SK-N-SH (cell line): ENCODE data around the gene MAD1L1.
"Not testable (repeated sequence)": the region's sequence is repeated elsewhere in the genome, so short reads cannot be mapped to it uniquely, and the experiment has no call there.

Experiments used
- EP300 ChIP-seq, 2 experiments: IDR thresholded peaks; 2 replicates each; pipeline versions ENCODE4 v1.4.0 to v1.6.1; 2012; ENCODE audit warnings: borderline replicate concordance in 1 of 2, low read depth in 1 of 2, low read length in 1 of 2
- EZH2phosphoT487 ChIP-seq: fragments of 200-600 bp; sonication (generic); IDR thresholded peaks from 2 replicates; pipeline ENCODE4 v1.6.1; 2017; ENCODE audit warnings: low read depth, mixed run types, mild to moderate bottlenecking, antibody characterized with exemption, moderate library complexity, borderline replicate concordance
- FOSL2 ChIP-seq: IDR thresholded peaks from 2 replicates; pipeline ENCODE4 v1.4.0; 2012; ENCODE audit warnings: low read depth, mild to moderate bottlenecking, moderate library complexity, borderline replicate concordance
- FOXM1 ChIP-seq: IDR thresholded peaks from 2 replicates; pipeline ENCODE4 v1.4.0; 2012; ENCODE audit warnings: low read depth, mild to moderate bottlenecking
- GABPA ChIP-seq: IDR thresholded peaks from 2 replicates; pipeline ENCODE4 v1.4.0; 2012; ENCODE audit warnings: low read depth, mild to moderate bottlenecking
- POLR2AphosphoS5 ChIP-seq: IDR thresholded peaks from 2 replicates; pipeline ENCODE4 v1.6.1; 2012; ENCODE audit warnings: low read depth, low read length
- TAF1 ChIP-seq: IDR thresholded peaks from 2 replicates; pipeline ENCODE4 v1.6.1; 2012; ENCODE audit warnings: low read depth, mild to moderate bottlenecking, low read length, moderate library complexity, borderline replicate concordance
- TF ChIP-seq, protein P1 (sequence below): fragments of 150-350 bp; IDR thresholded peaks from 2 replicates; pipeline ENCODE4 v1.6.1; 2016; ENCODE audit warnings: mild to moderate bottlenecking, low read depth, low read length
- TF ChIP-seq, protein P2 (sequence below): fragments of 150-350 bp; IDR thresholded peaks from 2 replicates; pipeline ENCODE4 v1.6.1; 2017; ENCODE audit warnings: antibody characterized with exemption, low read length, low read depth, borderline replicate concordance
- TF ChIP-seq, protein P3 (sequence below): fragments of 200-600 bp; sonication (generic); IDR thresholded peaks from 2 replicates; pipeline ENCODE4 v1.6.1; 2017; ENCODE audit warnings: antibody characterized with exemption, mild to moderate bottlenecking, moderate library complexity
- TF ChIP-seq, protein P4 (sequence below): IDR thresholded peaks from 2 replicates; pipeline ENCODE4 v1.4.0; 2012; ENCODE audit warnings: low read depth
- TF ChIP-seq, protein P5 (sequence below): IDR thresholded peaks from 2 replicates; pipeline ENCODE4 v1.4.0; 2012; ENCODE audit warnings: low read depth, borderline replicate concordance

DNA sequence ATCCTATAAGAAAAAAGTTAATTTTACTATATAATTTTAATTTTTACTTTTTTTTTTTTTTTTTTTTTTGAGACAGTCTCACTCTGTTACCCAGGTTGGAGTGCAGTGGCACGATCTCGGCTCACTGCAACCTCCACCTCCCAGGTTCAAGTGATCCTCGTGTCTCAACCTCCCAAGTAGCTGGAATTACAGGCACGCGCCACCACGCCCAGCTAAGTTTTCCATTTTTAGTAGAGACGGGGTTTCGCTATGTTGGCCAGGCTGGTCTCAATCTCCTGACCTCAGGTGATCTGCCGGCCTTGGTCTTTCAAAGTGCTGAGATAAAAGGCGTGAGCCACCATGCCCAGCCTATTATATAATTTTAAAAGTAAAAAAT is 262.5 kb downstream of the MAD1L1 start:
- TF ChIP-seq, protein P1, sequence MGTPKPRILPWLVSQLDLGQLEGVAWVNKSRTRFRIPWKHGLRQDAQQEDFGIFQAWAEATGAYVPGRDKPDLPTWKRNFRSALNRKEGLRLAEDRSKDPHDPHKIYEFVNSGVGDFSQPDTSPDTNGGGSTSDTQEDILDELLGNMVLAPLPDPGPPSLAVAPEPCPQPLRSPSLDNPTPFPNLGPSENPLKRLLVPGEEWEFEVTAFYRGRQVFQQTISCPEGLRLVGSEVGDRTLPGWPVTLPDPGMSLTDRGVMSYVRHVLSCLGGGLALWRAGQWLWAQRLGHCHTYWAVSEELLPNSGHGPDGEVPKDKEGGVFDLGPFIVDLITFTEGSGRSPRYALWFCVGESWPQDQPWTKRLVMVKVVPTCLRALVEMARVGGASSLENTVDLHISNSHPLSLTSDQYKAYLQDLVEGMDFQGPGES: not testable (repeated sequence)
- TF ChIP-seq, protein P2, sequence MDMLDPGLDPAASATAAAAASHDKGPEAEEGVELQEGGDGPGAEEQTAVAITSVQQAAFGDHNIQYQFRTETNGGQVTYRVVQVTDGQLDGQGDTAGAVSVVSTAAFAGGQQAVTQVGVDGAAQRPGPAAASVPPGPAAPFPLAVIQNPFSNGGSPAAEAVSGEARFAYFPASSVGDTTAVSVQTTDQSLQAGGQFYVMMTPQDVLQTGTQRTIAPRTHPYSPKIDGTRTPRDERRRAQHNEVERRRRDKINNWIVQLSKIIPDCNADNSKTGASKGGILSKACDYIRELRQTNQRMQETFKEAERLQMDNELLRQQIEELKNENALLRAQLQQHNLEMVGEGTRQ: not testable (repeated sequence)
- not testable (repeated sequence) for TF ChIP-seq TAF1; GABPA; FOXM1; EZH2phosphoT487; FOSL2; POLR2AphosphoS5; EP300 (IDR thresholded peaks at IDR 0.05; ENCODE audit: borderline replicate concordance in 1 of 2, low read depth in 1 of 2, low read length in 1 of 2)
- TF ChIP-seq, protein P3, sequence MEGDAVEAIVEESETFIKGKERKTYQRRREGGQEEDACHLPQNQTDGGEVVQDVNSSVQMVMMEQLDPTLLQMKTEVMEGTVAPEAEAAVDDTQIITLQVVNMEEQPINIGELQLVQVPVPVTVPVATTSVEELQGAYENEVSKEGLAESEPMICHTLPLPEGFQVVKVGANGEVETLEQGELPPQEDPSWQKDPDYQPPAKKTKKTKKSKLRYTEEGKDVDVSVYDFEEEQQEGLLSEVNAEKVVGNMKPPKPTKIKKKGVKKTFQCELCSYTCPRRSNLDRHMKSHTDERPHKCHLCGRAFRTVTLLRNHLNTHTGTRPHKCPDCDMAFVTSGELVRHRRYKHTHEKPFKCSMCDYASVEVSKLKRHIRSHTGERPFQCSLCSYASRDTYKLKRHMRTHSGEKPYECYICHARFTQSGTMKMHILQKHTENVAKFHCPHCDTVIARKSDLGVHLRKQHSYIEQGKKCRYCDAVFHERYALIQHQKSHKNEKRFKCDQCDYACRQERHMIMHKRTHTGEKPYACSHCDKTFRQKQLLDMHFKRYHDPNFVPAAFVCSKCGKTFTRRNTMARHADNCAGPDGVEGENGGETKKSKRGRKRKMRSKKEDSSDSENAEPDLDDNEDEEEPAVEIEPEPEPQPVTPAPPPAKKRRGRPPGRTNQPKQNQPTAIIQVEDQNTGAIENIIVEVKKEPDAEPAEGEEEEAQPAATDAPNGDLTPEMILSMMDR: not testable (repeated sequence)
- TF ChIP-seq, protein P4, sequence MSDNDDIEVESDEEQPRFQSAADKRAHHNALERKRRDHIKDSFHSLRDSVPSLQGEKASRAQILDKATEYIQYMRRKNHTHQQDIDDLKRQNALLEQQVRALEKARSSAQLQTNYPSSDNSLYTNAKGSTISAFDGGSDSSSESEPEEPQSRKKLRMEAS: not testable (repeated sequence)
- TF ChIP-seq, protein P5, sequence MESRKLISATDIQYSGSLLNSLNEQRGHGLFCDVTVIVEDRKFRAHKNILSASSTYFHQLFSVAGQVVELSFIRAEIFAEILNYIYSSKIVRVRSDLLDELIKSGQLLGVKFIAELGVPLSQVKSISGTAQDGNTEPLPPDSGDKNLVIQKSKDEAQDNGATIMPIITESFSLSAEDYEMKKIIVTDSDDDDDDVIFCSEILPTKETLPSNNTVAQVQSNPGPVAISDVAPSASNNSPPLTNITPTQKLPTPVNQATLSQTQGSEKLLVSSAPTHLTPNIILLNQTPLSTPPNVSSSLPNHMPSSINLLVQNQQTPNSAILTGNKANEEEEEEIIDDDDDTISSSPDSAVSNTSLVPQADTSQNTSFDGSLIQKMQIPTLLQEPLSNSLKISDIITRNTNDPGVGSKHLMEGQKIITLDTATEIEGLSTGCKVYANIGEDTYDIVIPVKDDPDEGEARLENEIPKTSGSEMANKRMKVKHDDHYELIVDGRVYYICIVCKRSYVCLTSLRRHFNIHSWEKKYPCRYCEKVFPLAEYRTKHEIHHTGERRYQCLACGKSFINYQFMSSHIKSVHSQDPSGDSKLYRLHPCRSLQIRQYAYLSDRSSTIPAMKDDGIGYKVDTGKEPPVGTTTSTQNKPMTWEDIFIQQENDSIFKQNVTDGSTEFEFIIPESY: not testable (repeated sequence)
